ENCODE results near the gene NARF. TPM values are rescaled to one million over a fixed set of nuclear protein-coding genes. Genes with fewer than 3 reads are reported as not detected.

Gene NARF
- total RNA-seq, 3 donors from 2014 or later: 40.9 to 55.9 (median 45.9) TPM

DNA sequence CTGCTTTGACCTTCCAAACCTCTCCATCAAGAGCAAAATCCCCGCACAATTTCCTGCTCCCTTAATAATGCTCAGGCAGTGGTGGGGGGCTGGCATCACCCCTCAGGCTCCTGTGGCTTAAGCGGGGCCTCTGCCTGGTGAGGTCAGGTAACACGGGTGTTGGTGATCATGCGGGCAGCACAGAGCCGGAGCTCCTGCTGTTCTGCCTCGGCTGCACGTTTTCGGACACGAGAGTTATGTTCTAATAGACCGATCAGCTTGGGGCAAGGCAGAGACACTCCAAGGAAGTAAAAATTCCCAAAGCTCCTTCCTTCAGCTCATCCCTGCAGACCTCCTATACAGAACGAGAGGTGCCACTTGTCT, 6.0 kb downstream of the NARF start:
- H3K27me3 Mint-ChIP-seq (ENCODE audit: low read depth): no peaks in the 10 kb centered on the region
- peaks cover 7% of the 10 kb centered on the region for H3K4me1 Mint-ChIP-seq (ENCODE audit: low read depth)
- no peaks in the 10 kb centered on the region for H3K9me3 Mint-ChIP-seq
- H3K4me3 Mint-ChIP-seq: no peak overlapping the region
- no peak for DNase-seq
- ATAC-seq: no peak
- peaks cover 52% of the 10 kb centered on the region for H3K36me3 Mint-ChIP-seq (ENCODE audit: insufficient read depth)

DNA sequence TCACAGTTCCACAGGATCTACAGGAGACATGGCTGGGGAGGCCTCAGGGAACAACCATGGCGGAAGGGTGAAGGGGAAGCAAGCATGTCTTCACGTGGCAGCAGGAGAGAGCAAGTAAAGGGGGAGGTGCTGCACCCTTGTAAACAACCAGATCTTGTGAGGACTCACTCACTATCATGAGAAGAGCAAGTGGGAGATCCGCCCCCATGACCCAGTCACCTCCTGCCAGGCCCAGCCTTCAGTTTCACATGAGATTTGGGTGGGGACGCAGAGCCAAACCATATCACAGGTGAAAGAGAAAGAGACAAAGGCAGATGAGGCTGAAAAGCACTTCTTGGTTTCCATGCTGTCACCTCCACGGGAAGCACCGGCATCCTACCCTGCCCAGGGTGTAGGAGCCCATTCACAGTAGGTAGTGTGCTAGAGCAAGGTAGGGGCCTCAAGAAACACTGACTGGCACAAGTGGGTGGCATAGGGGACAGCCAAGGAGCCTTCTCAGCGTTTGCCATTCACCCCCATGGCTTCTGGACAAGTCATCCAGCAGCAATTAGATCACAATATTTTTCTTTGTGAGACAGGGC, 6.6 kb downstream of the NARF start:
- DNase-seq (no peak), ATAC-seq (peak; percentile 65 to 68)
- peaks cover 6% of the 10 kb centered on the region for H3K4me1 Mint-ChIP-seq (ENCODE audit: low read depth)
- H3K36me3 Mint-ChIP-seq (ENCODE audit: insufficient read depth): peaks cover 52% of the 10 kb centered on the region
- H3K9me3 Mint-ChIP-seq: no peaks in the 10 kb centered on the region
- H3K27me3 Mint-ChIP-seq (ENCODE audit: low read depth): no peaks in the 10 kb centered on the region
- H3K4me3 Mint-ChIP-seq: no peak overlapping the region

DNA sequence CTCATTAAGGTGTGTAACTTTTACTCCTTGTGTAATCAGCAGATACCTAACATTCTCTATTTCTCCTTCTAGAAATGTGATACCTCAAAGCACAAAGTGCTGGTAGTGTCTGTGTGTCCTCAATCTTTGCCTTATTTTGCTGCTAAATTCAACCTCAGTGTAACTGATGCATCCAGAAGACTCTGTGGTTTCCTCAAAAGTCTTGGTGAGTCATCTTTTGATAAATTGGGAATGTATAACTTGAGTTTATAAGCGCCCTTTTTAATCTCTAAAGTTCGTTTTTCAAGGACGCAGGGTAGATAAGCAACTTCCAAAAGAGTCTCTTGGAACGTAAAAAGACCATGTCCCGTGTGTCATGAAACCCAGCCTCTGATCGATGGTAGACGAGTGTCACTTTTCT, 10.2 kb downstream of the NARF start:
- DNase-seq: no peak
- no peaks in the 10 kb centered on the region for H3K27me3 Mint-ChIP-seq (ENCODE audit: low read depth)
- H3K4me3 Mint-ChIP-seq: no peak overlapping the region
- no peaks in the 10 kb centered on the region for H3K9me3 Mint-ChIP-seq
- no peak for ATAC-seq
- H3K36me3 Mint-ChIP-seq (ENCODE audit: insufficient read depth): peaks cover 38% of the 10 kb centered on the region
- peaks cover 6% of the 10 kb centered on the region for H3K4me1 Mint-ChIP-seq (ENCODE audit: low read depth)

DNA sequence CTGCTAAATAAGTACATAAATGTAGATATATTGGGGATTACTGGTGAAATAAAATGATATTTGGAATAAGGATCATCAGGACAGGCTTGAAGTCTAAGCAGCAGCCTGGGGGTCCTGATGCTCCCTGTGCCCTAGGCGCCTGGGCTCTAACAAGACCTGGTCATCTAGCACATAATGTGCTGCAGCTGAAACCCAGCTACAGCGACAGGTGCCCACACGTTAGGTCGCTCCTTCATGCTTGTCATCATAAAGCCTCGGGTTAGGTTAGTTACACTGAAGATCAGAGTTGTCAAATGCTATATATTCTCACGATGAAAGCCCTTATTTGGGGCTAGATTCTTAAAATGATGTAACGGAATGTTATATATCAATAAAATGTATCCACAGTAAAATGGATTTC, 11.5 kb downstream of the NARF start:
- H3K27me3 Mint-ChIP-seq (ENCODE audit: low read depth): no peaks in the 10 kb centered on the region
- H3K4me1 Mint-ChIP-seq (ENCODE audit: low read depth): peaks cover 1% of the 10 kb centered on the region
- DNase-seq (no peak), ATAC-seq (no peak)
- peaks cover 27% of the 10 kb centered on the region for H3K36me3 Mint-ChIP-seq (ENCODE audit: insufficient read depth)
- H3K9me3 Mint-ChIP-seq: no peaks in the 10 kb centered on the region
- H3K4me3 Mint-ChIP-seq: no peak overlapping the region

DNA sequence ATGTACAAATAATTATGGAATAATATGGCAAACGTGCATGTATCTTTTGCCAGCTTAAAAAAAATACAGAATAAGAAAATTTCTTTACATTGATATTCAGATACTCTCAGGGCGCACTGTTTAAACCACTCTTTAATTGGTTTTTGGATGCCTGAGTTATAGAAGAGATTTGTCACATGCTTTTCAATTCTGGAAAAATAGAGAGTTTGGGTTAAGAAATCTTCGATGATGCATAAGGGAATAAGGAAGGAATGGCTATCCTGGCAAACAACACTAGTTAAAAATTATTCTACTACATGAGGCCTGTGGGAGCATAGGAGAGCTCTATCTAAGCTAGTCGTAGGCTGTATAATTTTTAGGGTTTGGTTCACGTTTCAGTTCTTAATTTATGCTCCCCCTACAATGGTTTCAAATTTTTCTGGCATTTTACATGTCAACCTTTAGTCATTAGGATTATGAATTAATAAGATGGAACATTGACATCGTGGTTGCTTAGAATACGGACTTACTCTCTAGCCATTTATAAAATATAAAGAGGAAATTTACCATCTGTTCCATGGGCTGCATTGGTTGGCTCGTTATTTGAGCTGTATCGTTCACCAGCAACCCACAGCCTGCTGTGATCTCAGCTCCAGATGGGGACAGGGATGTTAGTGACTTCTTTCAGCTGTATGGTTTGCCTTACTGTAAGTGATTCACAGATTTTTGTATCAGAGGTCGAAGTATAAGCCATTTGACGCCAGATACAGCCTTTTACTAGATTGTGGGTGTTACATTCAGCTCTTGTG, 15.9 kb downstream of the NARF start:
- ATAC-seq: no peak
- H3K36me3 Mint-ChIP-seq (ENCODE audit: insufficient read depth): peaks cover 6% of the 10 kb centered on the region
- no peaks in the 10 kb centered on the region for H3K9me3 Mint-ChIP-seq
- no peak for DNase-seq
- no peak overlapping the region for H3K4me3 Mint-ChIP-seq
- peaks cover 6% of the 10 kb centered on the region for H3K4me1 Mint-ChIP-seq (ENCODE audit: low read depth)
- H3K27me3 Mint-ChIP-seq (ENCODE audit: low read depth): no peaks in the 10 kb centered on the region

DNA sequence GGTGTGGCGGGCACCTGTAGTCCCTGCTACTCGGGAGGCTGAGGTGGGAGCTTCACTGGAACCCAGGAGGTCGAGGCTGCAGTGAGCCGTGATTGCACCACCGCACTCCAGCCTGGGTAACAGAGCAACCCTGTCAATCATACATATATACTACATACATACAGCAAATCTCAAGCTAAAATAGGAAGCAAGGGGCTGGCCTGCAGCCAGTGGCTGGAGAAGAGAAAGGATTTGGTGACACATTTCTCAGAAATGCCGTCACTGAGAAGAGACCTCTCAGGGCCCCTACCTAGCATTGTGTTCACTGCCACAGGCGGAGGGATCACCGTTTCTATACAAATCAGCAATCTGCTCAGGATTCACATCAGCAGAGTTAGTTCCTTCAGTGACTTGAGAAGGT, 16.9 kb downstream of the NARF start:
- Mint-ChIP-seq H3K4me1 (ENCODE audit: low read depth) (peaks cover 6% of the 10 kb centered on the region), H3K4me3 (no peak overlapping the region), H3K27me3 (ENCODE audit: low read depth) (no peaks in the 10 kb centered on the region), H3K9me3 (no peaks in the 10 kb centered on the region), H3K36me3 (ENCODE audit: insufficient read depth) (peaks cover 3% of the 10 kb centered on the region)
- ATAC-seq (no peak), DNase-seq (no peak)

DNA sequence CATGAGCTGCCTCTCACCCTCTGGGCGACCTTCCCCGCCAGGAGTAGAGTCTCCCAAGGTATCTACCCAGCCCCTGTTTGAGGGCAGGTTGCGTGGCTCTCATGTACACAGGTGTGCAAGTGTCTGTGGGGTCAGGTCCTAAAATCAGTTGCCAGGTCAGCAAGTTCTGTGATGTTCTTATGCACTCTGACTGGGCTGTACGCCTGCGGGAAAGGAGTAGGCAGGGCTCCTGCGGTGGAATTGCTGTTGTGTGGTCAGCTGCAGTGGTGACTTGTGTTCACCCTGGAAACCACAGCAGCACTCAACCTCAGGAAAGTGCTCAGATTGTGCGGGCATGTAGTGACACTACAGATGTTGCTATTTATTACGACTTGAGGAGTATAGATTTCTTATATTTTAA, 19.4 kb downstream of the NARF start:
- Mint-ChIP-seq H3K4me1 (ENCODE audit: low read depth) (peaks cover 6% of the 10 kb centered on the region), H3K4me3 (no peak overlapping the region), H3K9me3 (no peaks in the 10 kb centered on the region), H3K27me3 (ENCODE audit: low read depth) (no peaks in the 10 kb centered on the region), H3K36me3 (ENCODE audit: insufficient read depth) (peaks cover 12% of the 10 kb centered on the region)
- ATAC-seq (no peak), DNase-seq (no peak)

DNA sequence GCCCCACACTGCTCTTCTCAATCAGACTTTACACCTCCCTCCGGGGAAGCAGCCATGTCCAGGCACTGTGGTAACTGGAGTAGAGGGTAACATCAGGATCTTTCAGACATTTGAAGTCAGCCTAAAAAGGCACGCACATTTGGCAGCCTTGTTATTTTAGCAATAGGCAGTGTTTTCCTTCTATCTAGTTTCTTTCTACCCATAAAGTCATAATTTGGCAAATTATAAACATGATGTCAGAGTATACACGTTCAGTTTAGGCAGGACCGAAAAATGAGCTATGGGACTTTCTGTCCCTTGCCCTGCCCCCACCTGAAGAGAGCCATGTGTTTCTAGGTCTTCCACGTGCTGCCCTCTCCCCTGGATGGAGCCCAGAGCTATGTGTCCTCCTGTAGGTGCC, 21.1 kb downstream of the NARF start:
- no peak for ATAC-seq
- H3K27me3 Mint-ChIP-seq (ENCODE audit: low read depth): no peaks in the 10 kb centered on the region

DNA sequence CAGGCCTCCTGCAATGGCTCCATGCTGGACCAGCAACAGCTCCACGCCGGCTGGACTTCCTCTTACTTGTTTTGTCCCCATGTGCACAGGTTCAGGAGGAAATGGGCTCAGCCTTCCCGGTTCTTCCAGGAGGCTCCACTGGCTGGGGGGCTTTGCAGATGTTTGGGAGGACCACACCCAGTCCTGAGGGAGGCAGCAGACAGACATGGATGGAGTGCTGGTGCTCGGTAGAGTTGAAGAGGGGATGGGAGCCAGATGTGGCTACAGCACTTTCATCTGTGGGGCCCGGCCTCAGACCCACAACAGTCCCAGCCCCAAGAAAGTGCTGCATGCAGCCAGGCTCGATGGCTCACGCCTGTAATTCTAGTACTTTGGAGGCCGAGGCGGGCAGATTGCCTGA, 21.8 kb downstream of the NARF start:
- Mint-ChIP-seq H3K4me3 (no peak overlapping the region), H3K27me3 (ENCODE audit: low read depth) (no peaks in the 10 kb centered on the region), H3K36me3 (ENCODE audit: insufficient read depth) (peaks cover 18% of the 10 kb centered on the region), H3K4me1 (ENCODE audit: low read depth) (peaks cover 8% of the 10 kb centered on the region), H3K9me3 (no peaks in the 10 kb centered on the region)
- ATAC-seq (no peak), DNase-seq (no peak)

More for the DNA sequence above, 21.1 kb downstream of the NARF start:
- H3K36me3 Mint-ChIP-seq (ENCODE audit: insufficient read depth): peaks cover 12% of the 10 kb centered on the region
- DNase-seq: no peak
- H3K4me1 Mint-ChIP-seq (ENCODE audit: low read depth): peaks cover 6% of the 10 kb centered on the region
- no peak overlapping the region for H3K4me3 Mint-ChIP-seq
- H3K9me3 Mint-ChIP-seq: no peaks in the 10 kb centered on the region

DNA sequence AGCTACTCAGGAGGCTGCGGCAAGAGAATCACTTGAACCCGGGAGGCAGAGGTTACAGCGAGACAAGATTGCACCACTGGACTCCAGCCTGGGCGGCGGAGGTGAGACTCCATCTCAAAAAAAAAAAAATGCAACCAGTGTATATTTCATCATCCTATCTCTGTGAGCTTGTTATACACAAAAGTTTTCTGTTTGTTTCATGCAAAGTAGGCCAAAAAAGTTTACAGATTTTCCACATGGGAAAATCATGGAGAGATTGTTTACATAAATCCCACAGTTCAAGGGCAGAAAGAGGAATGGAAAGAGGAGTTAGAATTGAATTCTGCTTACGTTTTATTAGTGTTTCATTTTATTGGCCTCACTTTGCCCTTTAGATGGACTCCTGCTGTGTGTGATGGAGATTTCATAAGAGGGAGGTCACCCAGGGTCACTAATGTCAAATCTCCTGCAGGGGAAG, 24.7 kb downstream of the NARF start:
- H3K27me3 Mint-ChIP-seq (ENCODE audit: low read depth): no peaks in the 10 kb centered on the region
- DNase-seq: no peak
- no peaks in the 10 kb centered on the region for H3K9me3 Mint-ChIP-seq
- H3K4me3 Mint-ChIP-seq: no peak overlapping the region
- no peak for ATAC-seq
- peaks cover 23% of the 10 kb centered on the region for H3K36me3 Mint-ChIP-seq (ENCODE audit: insufficient read depth)
- peaks cover 19% of the 10 kb centered on the region for H3K4me1 Mint-ChIP-seq (ENCODE audit: low read depth)

DNA sequence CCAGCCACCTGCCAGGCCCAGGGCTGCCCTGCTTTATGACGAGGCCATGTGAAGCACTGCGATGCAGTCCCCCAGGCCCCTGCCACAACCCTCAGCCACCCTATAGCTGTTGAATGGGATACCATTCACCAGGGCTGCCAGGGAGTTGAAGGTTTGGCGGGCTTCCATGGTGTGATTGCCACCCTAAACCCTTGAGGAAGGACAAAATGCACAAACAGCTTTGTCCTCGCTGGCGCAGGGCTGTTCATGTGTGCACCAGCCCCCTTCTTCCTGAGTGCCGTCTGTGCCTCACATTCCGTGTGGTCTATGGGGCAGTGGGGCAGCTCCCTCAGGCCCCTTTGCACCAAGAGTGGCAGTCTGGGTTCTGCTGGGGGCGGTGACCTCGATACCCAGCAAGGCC, 25.3 kb downstream of the NARF start:
- H3K27me3 Mint-ChIP-seq (ENCODE audit: low read depth): no peaks in the 10 kb centered on the region
- H3K4me3 Mint-ChIP-seq: no peak overlapping the region
- H3K36me3 Mint-ChIP-seq (ENCODE audit: insufficient read depth): peaks cover 28% of the 10 kb centered on the region
- DNase-seq: no peak
- no peaks in the 10 kb centered on the region for H3K9me3 Mint-ChIP-seq
- ATAC-seq: no peak
- H3K4me1 Mint-ChIP-seq (ENCODE audit: low read depth): peaks cover 19% of the 10 kb centered on the region

DNA sequence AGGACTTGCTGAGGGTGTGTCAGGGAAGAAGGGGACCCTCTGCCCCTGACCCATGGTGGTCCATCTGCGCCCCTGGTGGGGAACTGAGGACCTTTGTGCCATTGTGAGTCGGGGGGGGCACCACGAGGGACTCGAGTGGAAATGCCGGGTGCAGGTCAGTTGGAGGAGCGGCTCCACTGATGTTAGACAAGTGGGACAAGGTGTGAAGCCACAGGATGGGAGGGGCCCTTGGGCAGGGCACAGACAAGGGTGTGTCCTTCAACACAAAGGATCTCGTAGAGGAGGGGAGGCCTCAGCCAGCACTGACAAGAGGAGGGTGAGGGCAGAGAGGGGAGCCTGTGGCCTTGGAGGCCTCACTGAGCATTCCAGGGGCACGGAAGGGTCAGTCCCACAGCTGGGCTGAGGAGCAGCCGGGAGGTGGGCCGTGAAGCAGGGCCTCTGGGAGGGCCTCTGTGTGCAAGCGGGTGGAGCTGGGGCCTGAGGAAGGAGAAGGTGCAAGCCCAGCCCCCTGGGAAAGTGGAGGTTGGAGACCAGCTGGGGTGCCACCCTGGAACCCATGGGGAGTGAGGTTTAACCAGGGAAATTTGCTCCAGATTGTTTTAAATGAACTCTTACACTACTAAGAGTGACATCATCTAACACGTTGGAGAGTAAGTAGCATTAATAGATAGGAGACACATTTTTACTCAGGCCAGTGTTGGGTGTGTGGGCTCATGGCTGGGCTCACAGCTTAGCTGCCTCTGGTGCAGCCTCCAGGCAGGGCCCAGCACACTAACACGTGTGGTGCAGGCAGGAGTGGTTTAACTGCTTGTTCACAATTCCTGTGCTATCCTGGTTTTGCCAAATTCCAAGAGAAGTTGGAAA, 27.9 kb downstream of the NARF start:
- Mint-ChIP-seq H3K36me3 (ENCODE audit: insufficient read depth) (peaks cover 26% of the 10 kb centered on the region), H3K27me3 (ENCODE audit: low read depth) (no peaks in the 10 kb centered on the region), H3K4me1 (ENCODE audit: low read depth) (peaks cover 17% of the 10 kb centered on the region), H3K4me3 (no peak overlapping the region), H3K9me3 (no peaks in the 10 kb centered on the region)
- DNase-seq: no peak
- ATAC-seq: no peak

DNA sequence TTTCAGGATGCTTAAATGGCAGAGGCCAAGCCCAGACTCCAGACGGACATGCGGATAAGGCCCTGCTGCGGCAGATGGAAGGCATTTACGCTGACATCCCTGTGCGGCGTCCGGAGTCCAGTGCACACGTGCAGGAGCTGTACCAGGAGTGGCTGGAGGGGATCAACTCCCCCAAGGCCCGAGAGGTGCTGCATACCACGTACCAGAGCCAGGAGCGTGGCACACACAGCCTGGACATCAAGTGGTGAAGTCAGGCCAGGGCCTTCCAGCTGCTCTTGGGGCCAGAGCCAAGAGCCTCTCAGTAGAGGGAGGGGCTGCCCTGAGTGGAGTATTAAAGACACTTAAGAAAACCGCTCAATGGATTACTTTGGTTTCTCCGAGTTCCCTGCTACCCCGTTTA, 29.4 kb downstream of the NARF start:
- peaks cover 18% of the 10 kb centered on the region for H3K36me3 Mint-ChIP-seq (ENCODE audit: insufficient read depth)
- no peak for ATAC-seq

DNA sequence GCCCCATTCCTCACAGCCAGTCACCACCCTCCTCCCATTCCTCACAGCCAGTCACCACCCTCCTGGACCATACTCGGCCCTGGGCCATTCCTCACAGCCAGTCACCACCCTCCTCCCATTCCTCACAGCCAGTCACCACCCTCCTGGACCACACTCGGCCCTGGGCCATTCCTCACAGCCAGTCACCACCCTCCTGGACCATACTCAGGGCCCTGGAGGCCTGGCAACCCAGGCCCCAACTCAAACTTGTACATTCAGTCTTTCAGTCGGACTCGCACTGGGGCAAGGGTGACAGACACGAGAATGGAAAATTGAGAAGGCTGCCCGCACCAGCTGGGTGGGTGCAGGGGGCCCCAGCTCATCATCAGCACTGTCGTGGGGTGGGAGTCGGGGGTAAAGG, 30.6 kb downstream of the NARF start:
- ATAC-seq: no peak
- no peak for DNase-seq
- Mint-ChIP-seq H3K4me3 (no peak overlapping the region), H3K27me3 (ENCODE audit: low read depth) (no peaks in the 10 kb centered on the region), H3K9me3 (no peaks in the 10 kb centered on the region), H3K36me3 (ENCODE audit: insufficient read depth) (peaks cover 18% of the 10 kb centered on the region), H3K4me1 (ENCODE audit: low read depth) (peaks cover 17% of the 10 kb centered on the region)

More for the DNA sequence above, 29.4 kb downstream of the NARF start:
- Mint-ChIP-seq H3K4me3 (no peak overlapping the region), H3K4me1 (ENCODE audit: low read depth) (peaks cover 17% of the 10 kb centered on the region), H3K27me3 (ENCODE audit: low read depth) (no peaks in the 10 kb centered on the region), H3K9me3 (no peaks in the 10 kb centered on the region)
- DNase-seq: no peak
